ENCODE results near the gene TAAR6. TPM values are rescaled to one million over a fixed set of nuclear protein-coding genes. Genes with fewer than 3 reads are reported as not detected.
"Not testable (repeated sequence)": the region's sequence is repeated elsewhere in the genome, so short reads cannot be mapped to it uniquely, and the experiment has no call there.

TAAR6 gene
- total and polyA plus RNA-seq, 4 donors: not detected

DNA sequence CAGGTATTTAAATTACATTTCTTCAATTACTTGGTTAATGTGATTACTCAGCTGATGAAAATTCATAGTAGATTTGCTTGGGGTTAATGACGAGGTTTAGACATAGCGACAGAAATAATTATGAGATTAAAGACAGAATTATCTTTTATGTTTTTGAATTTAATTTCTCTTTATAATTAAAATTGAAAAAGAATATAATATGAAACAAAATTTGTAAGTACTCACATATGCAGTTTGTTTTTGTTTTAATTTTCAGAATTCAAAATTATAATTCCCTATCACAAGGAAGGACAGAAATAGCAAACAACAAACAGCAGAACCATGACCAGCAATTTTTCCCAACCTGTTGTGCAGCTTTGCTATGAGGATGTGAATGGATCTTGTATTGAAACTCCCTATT lies 17.8 kb upstream of the TAAR6 start, which contains the start of gene TAAR8:
Gene TAAR8 (plus strand): TSS at position 301 of the 400 bp plus-strand sequence. CDS start 21 bp downstream, at position 322.
- H3K4me3 ChIP-seq (ENCODE audit: low read depth in 1 of 3, low read length in 3 of 3): no peak within 1 kb of the TSS
- 93% methylated on average over 2 of the region's 2 CpGs for WGBS
- DNase-seq (ENCODE audit: low spot score): no peak
- H3K36me3 ChIP-seq (ENCODE audit: control insufficient read depth in 4 of 4, insufficient read depth in 3 of 4, low read depth in 1 of 4, low read length in 3 of 4): no peaks in the 10 kb centered on the region
- no peak within 1 kb of the TSS for H3K27ac ChIP-seq (ENCODE audit: low read depth in 1 of 2, low read length in 2 of 2)
- no peak within 1 kb of the TSS for H3K9ac ChIP-seq (ENCODE audit: low read depth in 1 of 2, low read length in 2 of 2)
- no peak for TF ChIP-seq RAD21 (IDR thresholded peaks at IDR 0.05)
- no peak for TF ChIP-seq HNF4A (conservative IDR thresholded peaks at IDR 0.05)
- TF ChIP-seq SP1 (IDR thresholded peaks at IDR 0.05): no peak
- no peak for TF ChIP-seq JUND (IDR thresholded peaks at IDR 0.05)
- no peaks in the 10 kb centered on the region for H3K27me3 ChIP-seq (ENCODE audit: control insufficient read depth in 4 of 4, insufficient read depth in 4 of 4, low read length in 3 of 4)
- no peaks in the 10 kb centered on the region for H3K4me1 ChIP-seq (ENCODE audit: control insufficient read depth in 4 of 4, insufficient read depth in 4 of 4, low read length in 3 of 4)
- no peaks in the 10 kb centered on the region for H3K9me3 ChIP-seq (ENCODE audit: control insufficient read depth in 4 of 4, low read length in 3 of 4)

DNA sequence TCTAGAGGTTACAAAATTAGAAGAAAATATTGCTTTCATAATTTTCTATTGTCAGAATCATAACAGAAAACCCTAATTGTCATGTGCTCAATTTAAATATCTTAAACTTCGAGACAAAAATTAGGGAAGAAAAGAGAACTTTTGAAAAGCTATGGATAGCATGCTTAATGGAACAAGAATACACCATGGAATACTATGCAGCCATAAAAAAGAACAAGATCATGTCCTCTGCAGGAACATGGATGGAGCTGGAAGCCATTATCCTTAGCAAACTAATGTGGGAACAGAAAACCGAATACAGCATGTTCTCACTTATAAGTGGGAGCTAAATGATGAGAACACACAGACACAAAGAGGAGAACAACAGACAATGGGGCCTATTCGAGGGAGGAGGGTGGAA lies 10.0 kb upstream of the TAAR6 start:
- 74% methylated on average over 3 of the region's 3 CpGs for WGBS
- not testable (repeated sequence) for H3K36me3 ChIP-seq (ENCODE audit: control insufficient read depth in 4 of 4, insufficient read depth in 3 of 4, low read depth in 1 of 4, low read length in 3 of 4); H3K9ac ChIP-seq (ENCODE audit: low read depth in 1 of 2, low read length in 2 of 2); H3K27me3 ChIP-seq (ENCODE audit: control insufficient read depth in 4 of 4, insufficient read depth in 4 of 4, low read length in 3 of 4); H3K9me3 ChIP-seq (ENCODE audit: control insufficient read depth in 4 of 4, low read length in 3 of 4); DNase-seq (ENCODE audit: low spot score); H3K4me3 ChIP-seq (ENCODE audit: low read depth in 1 of 3, low read length in 3 of 3); H3K4me1 ChIP-seq (ENCODE audit: control insufficient read depth in 4 of 4, insufficient read depth in 4 of 4, low read length in 3 of 4); H3K27ac ChIP-seq (ENCODE audit: low read depth in 1 of 2, low read length in 2 of 2)

DNA sequence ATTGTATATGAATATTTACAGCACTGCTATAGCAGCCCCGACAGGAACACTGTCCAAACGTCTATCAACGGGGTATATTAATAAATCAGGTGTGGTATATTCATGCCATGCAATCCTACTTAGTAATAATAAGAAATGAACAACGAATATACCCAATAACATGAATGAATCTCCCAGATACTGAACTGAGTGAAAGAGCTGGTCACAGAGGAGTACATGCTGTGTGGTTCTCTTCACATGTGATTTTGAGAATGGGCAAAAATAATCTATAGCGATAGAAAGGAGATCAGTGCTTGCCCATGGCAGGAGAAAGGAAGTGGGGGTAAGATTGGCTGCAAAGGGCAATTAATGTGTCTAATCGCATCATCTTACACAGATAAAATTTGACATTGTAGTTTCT lies 3.7 kb upstream of the TAAR6 start:
- 87% methylated on average over 6 of the region's 6 CpGs for WGBS
- TF ChIP-seq, protein P1, sequence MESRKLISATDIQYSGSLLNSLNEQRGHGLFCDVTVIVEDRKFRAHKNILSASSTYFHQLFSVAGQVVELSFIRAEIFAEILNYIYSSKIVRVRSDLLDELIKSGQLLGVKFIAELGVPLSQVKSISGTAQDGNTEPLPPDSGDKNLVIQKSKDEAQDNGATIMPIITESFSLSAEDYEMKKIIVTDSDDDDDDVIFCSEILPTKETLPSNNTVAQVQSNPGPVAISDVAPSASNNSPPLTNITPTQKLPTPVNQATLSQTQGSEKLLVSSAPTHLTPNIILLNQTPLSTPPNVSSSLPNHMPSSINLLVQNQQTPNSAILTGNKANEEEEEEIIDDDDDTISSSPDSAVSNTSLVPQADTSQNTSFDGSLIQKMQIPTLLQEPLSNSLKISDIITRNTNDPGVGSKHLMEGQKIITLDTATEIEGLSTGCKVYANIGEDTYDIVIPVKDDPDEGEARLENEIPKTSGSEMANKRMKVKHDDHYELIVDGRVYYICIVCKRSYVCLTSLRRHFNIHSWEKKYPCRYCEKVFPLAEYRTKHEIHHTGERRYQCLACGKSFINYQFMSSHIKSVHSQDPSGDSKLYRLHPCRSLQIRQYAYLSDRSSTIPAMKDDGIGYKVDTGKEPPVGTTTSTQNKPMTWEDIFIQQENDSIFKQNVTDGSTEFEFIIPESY (IDR thresholded peaks at IDR 0.05): no peak
- TF ChIP-seq, protein P2, sequence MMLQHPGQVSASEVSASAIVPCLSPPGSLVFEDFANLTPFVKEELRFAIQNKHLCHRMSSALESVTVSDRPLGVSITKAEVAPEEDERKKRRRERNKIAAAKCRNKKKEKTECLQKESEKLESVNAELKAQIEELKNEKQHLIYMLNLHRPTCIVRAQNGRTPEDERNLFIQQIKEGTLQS (IDR thresholded peaks at IDR 0.05): no peak
- TF ChIP-seq JUND (IDR thresholded peaks at IDR 0.05) (no peak), FOXA1 (IDR thresholded peaks at IDR 0.05) (no peak), NR2F2 (IDR thresholded peaks at IDR 0.05) (no peak), YY1 (IDR thresholded peaks at IDR 0.05) (no peak), RXRA (IDR thresholded peaks at IDR 0.05) (no peak), HNF4A (conservative IDR thresholded peaks at IDR 0.05) (no peak), TAF1 (conservative IDR thresholded peaks at IDR 0.05) (no peak), GABPA (IDR thresholded peaks at IDR 0.05 in 1 of 2, conservative IDR thresholded peaks at IDR 0.05 in 1 of 2) (no peak), SP1 (IDR thresholded peaks at IDR 0.05) (no peak), RAD21 (IDR thresholded peaks at IDR 0.05) (no peak), HNF4G (IDR thresholded peaks at IDR 0.05) (no peak)
- TF ChIP-seq, protein P3, sequence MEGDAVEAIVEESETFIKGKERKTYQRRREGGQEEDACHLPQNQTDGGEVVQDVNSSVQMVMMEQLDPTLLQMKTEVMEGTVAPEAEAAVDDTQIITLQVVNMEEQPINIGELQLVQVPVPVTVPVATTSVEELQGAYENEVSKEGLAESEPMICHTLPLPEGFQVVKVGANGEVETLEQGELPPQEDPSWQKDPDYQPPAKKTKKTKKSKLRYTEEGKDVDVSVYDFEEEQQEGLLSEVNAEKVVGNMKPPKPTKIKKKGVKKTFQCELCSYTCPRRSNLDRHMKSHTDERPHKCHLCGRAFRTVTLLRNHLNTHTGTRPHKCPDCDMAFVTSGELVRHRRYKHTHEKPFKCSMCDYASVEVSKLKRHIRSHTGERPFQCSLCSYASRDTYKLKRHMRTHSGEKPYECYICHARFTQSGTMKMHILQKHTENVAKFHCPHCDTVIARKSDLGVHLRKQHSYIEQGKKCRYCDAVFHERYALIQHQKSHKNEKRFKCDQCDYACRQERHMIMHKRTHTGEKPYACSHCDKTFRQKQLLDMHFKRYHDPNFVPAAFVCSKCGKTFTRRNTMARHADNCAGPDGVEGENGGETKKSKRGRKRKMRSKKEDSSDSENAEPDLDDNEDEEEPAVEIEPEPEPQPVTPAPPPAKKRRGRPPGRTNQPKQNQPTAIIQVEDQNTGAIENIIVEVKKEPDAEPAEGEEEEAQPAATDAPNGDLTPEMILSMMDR (IDR thresholded peaks at IDR 0.05; ENCODE audit: low read depth, low read length, missing input control): no peak
- TF ChIP-seq, protein P4, sequence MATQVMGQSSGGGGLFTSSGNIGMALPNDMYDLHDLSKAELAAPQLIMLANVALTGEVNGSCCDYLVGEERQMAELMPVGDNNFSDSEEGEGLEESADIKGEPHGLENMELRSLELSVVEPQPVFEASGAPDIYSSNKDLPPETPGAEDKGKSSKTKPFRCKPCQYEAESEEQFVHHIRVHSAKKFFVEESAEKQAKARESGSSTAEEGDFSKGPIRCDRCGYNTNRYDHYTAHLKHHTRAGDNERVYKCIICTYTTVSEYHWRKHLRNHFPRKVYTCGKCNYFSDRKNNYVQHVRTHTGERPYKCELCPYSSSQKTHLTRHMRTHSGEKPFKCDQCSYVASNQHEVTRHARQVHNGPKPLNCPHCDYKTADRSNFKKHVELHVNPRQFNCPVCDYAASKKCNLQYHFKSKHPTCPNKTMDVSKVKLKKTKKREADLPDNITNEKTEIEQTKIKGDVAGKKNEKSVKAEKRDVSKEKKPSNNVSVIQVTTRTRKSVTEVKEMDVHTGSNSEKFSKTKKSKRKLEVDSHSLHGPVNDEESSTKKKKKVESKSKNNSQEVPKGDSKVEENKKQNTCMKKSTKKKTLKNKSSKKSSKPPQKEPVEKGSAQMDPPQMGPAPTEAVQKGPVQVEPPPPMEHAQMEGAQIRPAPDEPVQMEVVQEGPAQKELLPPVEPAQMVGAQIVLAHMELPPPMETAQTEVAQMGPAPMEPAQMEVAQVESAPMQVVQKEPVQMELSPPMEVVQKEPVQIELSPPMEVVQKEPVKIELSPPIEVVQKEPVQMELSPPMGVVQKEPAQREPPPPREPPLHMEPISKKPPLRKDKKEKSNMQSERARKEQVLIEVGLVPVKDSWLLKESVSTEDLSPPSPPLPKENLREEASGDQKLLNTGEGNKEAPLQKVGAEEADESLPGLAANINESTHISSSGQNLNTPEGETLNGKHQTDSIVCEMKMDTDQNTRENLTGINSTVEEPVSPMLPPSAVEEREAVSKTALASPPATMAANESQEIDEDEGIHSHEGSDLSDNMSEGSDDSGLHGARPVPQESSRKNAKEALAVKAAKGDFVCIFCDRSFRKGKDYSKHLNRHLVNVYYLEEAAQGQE (IDR thresholded peaks at IDR 0.05): no peak
- TF ChIP-seq, protein P5, sequence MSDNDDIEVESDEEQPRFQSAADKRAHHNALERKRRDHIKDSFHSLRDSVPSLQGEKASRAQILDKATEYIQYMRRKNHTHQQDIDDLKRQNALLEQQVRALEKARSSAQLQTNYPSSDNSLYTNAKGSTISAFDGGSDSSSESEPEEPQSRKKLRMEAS (IDR thresholded peaks at IDR 0.05): no peak

More for the DNA sequence above, 3.7 kb upstream of the TAAR6 start:
- Histone ChIP-seq H3K36me3 (ENCODE audit: control insufficient read depth in 4 of 4, insufficient read depth in 3 of 4, low read depth in 1 of 4, low read length in 3 of 4) (no peaks in the 10 kb centered on the region), H3K27me3 (ENCODE audit: control insufficient read depth in 4 of 4, insufficient read depth in 4 of 4, low read length in 3 of 4) (peaks cover 0 to 5% (median 0%) of the 10 kb centered on the region in 4 donors), H3K9ac (ENCODE audit: low read depth in 1 of 2, low read length in 2 of 2) (no peak overlapping the region), H3K9me3 (ENCODE audit: control insufficient read depth in 4 of 4, low read length in 3 of 4) (no peaks in the 10 kb centered on the region), H3K27ac (ENCODE audit: low read depth in 1 of 2, low read length in 2 of 2) (no peak overlapping the region), H3K4me3 (ENCODE audit: low read depth in 1 of 3, low read length in 3 of 3) (no peak overlapping the region), H3K4me1 (ENCODE audit: control insufficient read depth in 4 of 4, insufficient read depth in 4 of 4, low read length in 3 of 4) (no peaks in the 10 kb centered on the region)
- DNase-seq (ENCODE audit: low spot score): no peak

Measured in liver (tissue), 9 donors.